KMS-11 (cell line): Measurements from ENCODE around the gene TGFBR1.

Experiments
- H2AFZ ChIP-seq: fragments of 200-600 bp; sonication (generic); 2 replicates; pipeline ENCODE4 v1.6.1; 2016; ENCODE audit warnings: antibody characterized with exemption, mixed run types, low read depth
- H3K27ac ChIP-seq: fragments of 200-600 bp; sonication (generic); 2 replicates; pipeline ENCODE4 v1.6.1; 2016; ENCODE audit warnings: mild to moderate bottlenecking, mixed run types
- H3K27me3 ChIP-seq: fragments of 200-600 bp; sonication (generic); 2 replicates; pipeline ENCODE4 v1.6.1; 2017; ENCODE audit warnings: mild to moderate bottlenecking, low read depth, mixed run types, moderate library complexity; ENCODE audit not compliant: insufficient read depth
- H3K36me3 ChIP-seq: fragments of 200-600 bp; sonication (generic); 2 replicates; pipeline ENCODE4 v1.6.1; 2017; ENCODE audit warnings: mild to moderate bottlenecking, mixed run types; ENCODE audit not compliant: insufficient read depth
- H3K4me1 ChIP-seq: fragments of 200-600 bp; sonication (generic); 2 replicates; pipeline ENCODE4 v1.6.1; 2016; ENCODE audit warnings: mild to moderate bottlenecking, low read depth, mixed run types; ENCODE audit not compliant: poor library complexity, severe bottlenecking
- H3K4me2 ChIP-seq: fragments of 200-600 bp; sonication (generic); 2 replicates; pipeline ENCODE4 v1.7.0; 2016; ENCODE audit warnings: mild to moderate bottlenecking, mixed run types
- H3K4me3 ChIP-seq: fragments of 200-600 bp; sonication (generic); IDR thresholded peaks from 2 replicates; pipeline ENCODE4 v1.6.1; 2017; ENCODE audit warnings: low read depth, low read length, mixed read lengths; ENCODE audit not compliant: insufficient read depth
- H3K79me2 ChIP-seq: fragments of 200-600 bp; sonication (generic); 2 replicates; pipeline ENCODE4 v1.6.1; 2016; ENCODE audit warnings: low read depth, mixed run types; ENCODE audit not compliant: insufficient read depth
- H3K9ac ChIP-seq: fragments of 200-600 bp; sonication (generic); 2 replicates; pipeline ENCODE4 v1.6.1; 2016; ENCODE audit warnings: mild to moderate bottlenecking, mixed run types
- H4K20me1 ChIP-seq: fragments of 200-600 bp; sonication (generic); 2 replicates; pipeline ENCODE4 v1.6.1; 2016; ENCODE audit warnings: mild to moderate bottlenecking, mixed run types; ENCODE audit not compliant: insufficient read depth
- CTCF ChIP-seq: fragments of 200-600 bp; sonication (generic); conservative IDR thresholded peaks from 2 replicates; pipeline ENCODE4 v1.6.1; 2017; ENCODE audit warnings: low read depth, mild to moderate bottlenecking, antibody characterized with exemption, low read length, moderate library complexity, mixed read lengths

Gene TGFBR1

GRCh38 chr9:99071313-99072039 is 33.4 kb upstream of the TGFBR1 start:
- Histone ChIP-seq H3K4me2 (no peak overlapping the region), H3K27me3 (no peaks in the 10 kb centered on the region), H4K20me1 (no peaks in the 10 kb centered on the region), H3K4me1 (peaks cover under 1% of the 10 kb centered on the region), H3K36me3 (no peaks in the 10 kb centered on the region), H3K79me2 (no peaks in the 10 kb centered on the region), H3K4me3 (no peak overlapping the region), H3K9ac (no peak overlapping the region), H2AFZ (no peak overlapping the region), H3K27ac (no peak overlapping the region)
- no peak for TF ChIP-seq CTCF

- Histone ChIP-seq H3K79me2 (no peaks in the 10 kb centered on the region), H2AFZ (no peak overlapping the region), H3K4me3 (no peak overlapping the region), H3K9ac (no peak overlapping the region), H3K36me3 (no peaks in the 10 kb centered on the region), H3K4me2 (no peak overlapping the region), H3K27me3 (no peaks in the 10 kb centered on the region), H4K20me1 (no peaks in the 10 kb centered on the region), H3K27ac (no peak overlapping the region), H3K4me1 (peaks cover 6% of the 10 kb centered on the region)
- no peak for TF ChIP-seq CTCF
Observed at GRCh38 chr9:99072040-99072394, 32.9 kb upstream of the TGFBR1 start.

GRCh38 chr9:99073347-99073746 is 31.6 kb upstream of the TGFBR1 start:
- no peak for TF ChIP-seq CTCF

GRCh38 chr9:99073985-99074901 is 30.7 kb upstream of the TGFBR1 start:
- TF ChIP-seq CTCF, result no peak
- peaks cover 11% of the 10 kb centered on the region for H3K4me1 ChIP-seq
- H3K36me3 ChIP-seq, result no peaks in the 10 kb centered on the region
- H3K4me3 ChIP-seq, result no peak overlapping the region
- no peak overlapping the region for H3K27ac ChIP-seq
- no peak overlapping the region for H3K4me2 ChIP-seq
- H4K20me1 ChIP-seq, result no peaks in the 10 kb centered on the region
- no peaks in the 10 kb centered on the region for H3K79me2 ChIP-seq
- no peak overlapping the region for H2AFZ ChIP-seq
- no peaks in the 10 kb centered on the region for H3K27me3 ChIP-seq
- no peak overlapping the region for H3K9ac ChIP-seq

More at GRCh38 chr9:99073347-99073746, 31.6 kb upstream of the TGFBR1 start:
- Histone ChIP-seq H3K27ac (no peak overlapping the region), H3K27me3 (no peaks in the 10 kb centered on the region), H2AFZ (no peak overlapping the region), H3K4me1 (peaks cover 11% of the 10 kb centered on the region), H3K36me3 (no peaks in the 10 kb centered on the region), H3K9ac (no peak overlapping the region), H3K79me2 (no peaks in the 10 kb centered on the region), H3K4me2 (no peak overlapping the region), H4K20me1 (no peaks in the 10 kb centered on the region), H3K4me3 (no peak overlapping the region)
